Activated CD8-positive, alpha-beta T cell treated with anti-CD3 and anti-CD28 coated beads for 36 hours (primary cell): ENCODE data around the gene NKD2. TPM values are rescaled to one million over a fixed set of nuclear protein-coding genes. Genes with fewer than 3 reads are reported as not detected.

Source experiments
- ATAC-seq: fragments of 200-7000 bp; cut with Tn5 transposase; one replicate; pipeline ENCODE4 v1.10.0; 2021; ENCODE audit warnings: mild to moderate bottlenecking, moderate library complexity
- CTCF ChIA-PET: fragments of 350-600 bp; sonication (Branson Sonifier 250); formaldehyde crosslinking; loops from one replicate; lab custom pipeline; 2021; ENCODE audit warnings: antibody characterized with exemption; lab: Charles Lee
- POLR2A ChIA-PET: fragments of 350-600 bp; sonication (Branson Sonifier 250); formaldehyde crosslinking; loops from one replicate; lab custom pipeline; 2021; ENCODE audit warnings: antibody characterized with exemption; lab: Charles Lee
- DNase-seq: peaks from one replicate; pipeline ENCODE4 v3.0.0-alpha.2; 2020
- H3K27ac Mint-ChIP-seq: one replicate; pipeline ENCODE4 v1.8.0; 2021; ENCODE audit warnings: mild to moderate bottlenecking, mixed read lengths
- H3K27me3 Mint-ChIP-seq: one replicate; pipeline ENCODE4 v1.8.0; 2021; ENCODE audit warnings: mixed read lengths
- H3K36me3 Mint-ChIP-seq: one replicate; pipeline ENCODE4 v1.8.0; 2021; ENCODE audit warnings: low read depth, mixed read lengths
- H3K4me1 Mint-ChIP-seq: one replicate; pipeline ENCODE4 v1.8.0; 2021; ENCODE audit warnings: low read depth, mixed read lengths
- H3K4me3 Mint-ChIP-seq: one replicate; pipeline ENCODE4 v1.8.0; 2021; ENCODE audit warnings: mild to moderate bottlenecking, moderate library complexity, mixed read lengths
- H3K9me3 Mint-ChIP-seq: one replicate; pipeline ENCODE4 v1.8.0; 2021; ENCODE audit warnings: mixed read lengths
- intact Hi-C: fragments of 100-400 bp; cut with micrococcal nuclease; formaldehyde crosslinking; loops from one replicate; pipeline ENCODE4 v1.10.0; 2022
- total RNA-seq, 2 experiments: library from RNA; stranded (reverse); gene quantifications; one replicate each; pipeline ENCODE4 v1.2.3, GENCODE V29; 2021
- TF ChIP-seq, protein P1 (sequence below): fragments of 200-600 bp; IDR thresholded peaks from one replicate; pipeline ENCODE4 v1.8.0; 2022; ENCODE audit warnings: antibody characterized with exemption, mild to moderate bottlenecking

The NKD2 gene
- total RNA-seq, 2 experiments from 2014 or later, result 1.5 to 2.3 TPM

DNA sequence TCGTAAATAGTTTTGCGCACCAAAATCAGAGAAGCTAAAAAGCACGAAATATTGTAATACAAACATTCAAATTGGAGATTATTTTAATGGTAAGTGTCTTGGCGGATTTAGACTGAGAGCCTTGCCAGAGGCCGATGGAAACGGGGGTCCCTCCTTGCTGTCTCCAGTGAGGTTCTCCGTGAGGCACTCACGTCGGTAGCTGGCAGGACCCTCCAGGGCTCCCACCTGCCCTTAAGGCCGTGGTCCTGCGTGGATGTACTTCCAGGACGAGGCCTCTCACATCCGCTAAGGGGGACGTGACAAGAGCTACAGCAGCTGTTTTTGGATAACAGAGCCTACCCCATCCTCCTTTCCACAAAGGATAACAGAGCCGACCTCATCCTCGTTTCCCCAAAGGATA is 7.9 kb downstream of the NKD2 start:
- Mint-ChIP-seq H3K4me3 (no peak overlapping the region), H3K9me3 (no peaks in the 10 kb centered on the region), H3K36me3 (no peaks in the 10 kb centered on the region), H3K27ac (no peak overlapping the region), H3K4me1 (no peaks in the 10 kb centered on the region), H3K27me3 (peaks cover 4% of the 10 kb centered on the region)
- intact Hi-C loops, result no loop called here
- ChIA-PET POLR2A (no interaction called here), CTCF (interaction anchor here (1.2 to 2.1 kb wide), 4 partner anchors 9 to 124 kb away, joined by 3 to 8 read pairs (median 5); no protein-coding TSS in a partner anchor)
- DNase-seq (no peak), ATAC-seq (no peak)
- TF ChIP-seq, protein P1, sequence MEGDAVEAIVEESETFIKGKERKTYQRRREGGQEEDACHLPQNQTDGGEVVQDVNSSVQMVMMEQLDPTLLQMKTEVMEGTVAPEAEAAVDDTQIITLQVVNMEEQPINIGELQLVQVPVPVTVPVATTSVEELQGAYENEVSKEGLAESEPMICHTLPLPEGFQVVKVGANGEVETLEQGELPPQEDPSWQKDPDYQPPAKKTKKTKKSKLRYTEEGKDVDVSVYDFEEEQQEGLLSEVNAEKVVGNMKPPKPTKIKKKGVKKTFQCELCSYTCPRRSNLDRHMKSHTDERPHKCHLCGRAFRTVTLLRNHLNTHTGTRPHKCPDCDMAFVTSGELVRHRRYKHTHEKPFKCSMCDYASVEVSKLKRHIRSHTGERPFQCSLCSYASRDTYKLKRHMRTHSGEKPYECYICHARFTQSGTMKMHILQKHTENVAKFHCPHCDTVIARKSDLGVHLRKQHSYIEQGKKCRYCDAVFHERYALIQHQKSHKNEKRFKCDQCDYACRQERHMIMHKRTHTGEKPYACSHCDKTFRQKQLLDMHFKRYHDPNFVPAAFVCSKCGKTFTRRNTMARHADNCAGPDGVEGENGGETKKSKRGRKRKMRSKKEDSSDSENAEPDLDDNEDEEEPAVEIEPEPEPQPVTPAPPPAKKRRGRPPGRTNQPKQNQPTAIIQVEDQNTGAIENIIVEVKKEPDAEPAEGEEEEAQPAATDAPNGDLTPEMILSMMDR, result no peak

DNA sequence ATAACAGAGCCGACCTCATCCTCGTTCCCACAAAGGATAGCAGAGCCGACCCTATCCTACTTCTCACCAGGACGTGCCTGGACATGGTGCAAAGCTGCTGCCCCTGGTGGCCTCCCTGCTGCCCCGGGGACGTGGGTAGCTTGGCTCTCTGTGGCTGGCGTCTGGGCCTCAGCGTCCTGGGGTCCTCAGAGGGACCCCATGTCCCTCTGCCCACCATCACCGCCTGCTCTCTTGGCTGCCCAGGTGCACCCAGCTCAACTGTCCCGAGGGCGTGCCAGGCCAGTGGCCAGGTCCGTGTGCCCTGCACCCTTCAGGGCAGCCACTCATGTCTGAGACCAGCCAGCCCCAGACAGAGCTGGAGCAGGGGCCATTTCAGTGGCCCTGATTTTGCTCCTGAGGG is 8.5 kb downstream of the NKD2 start:
- ChIA-PET CTCF (interaction anchor here (1.2 to 2.1 kb wide), 3 partner anchors 10 to 97 kb away, joined by 4 to 8 read pairs (median 6); no protein-coding TSS in a partner anchor), POLR2A (no interaction called here)
- Mint-ChIP-seq H3K4me1 (no peaks in the 10 kb centered on the region), H3K27me3 (peaks cover under 1% of the 10 kb centered on the region), H3K9me3 (no peaks in the 10 kb centered on the region), H3K36me3 (no peaks in the 10 kb centered on the region), H3K27ac (no peak overlapping the region), H3K4me3 (no peak overlapping the region)
- TF ChIP-seq, protein P1, result no peak
- intact Hi-C loops, result no loop called here
- DNase-seq (no peak), ATAC-seq (no peak)

DNA sequence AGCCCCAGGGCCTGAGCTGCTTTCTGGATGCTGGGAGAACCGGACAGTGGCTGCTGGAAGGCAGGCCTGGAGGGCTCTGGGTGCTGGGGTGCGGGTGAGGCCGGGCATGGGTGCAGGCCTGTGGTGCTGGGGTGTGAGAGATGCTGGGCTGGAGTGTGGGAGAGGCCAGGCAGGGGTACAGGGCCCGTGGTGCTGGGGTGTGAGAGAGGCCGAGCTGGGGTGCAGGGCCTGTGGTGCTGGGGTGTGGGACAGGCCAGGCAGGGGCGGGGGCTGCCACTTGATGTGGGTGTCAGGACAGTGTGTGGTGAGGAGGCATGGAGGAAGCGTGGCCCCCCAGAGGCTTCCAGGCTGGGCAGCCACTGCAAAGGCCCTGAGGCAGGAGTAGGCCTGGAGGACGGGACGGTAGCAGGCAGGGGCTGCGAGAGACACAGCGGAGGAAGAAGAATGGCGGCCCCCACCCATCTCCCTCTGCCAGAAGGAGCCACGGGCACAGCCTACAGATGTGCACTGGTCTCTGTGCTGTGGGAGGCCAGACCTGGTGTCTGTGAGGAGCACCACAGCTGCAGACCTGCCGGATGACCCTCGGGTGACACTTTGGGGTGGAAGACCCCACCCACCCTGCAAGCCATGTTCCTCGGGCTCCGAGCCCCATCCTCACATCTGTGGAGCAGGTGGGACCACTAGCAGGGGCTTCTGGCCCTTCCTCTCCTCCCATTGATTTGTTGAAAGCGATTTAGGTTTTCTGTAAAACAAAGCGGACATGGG is 9.3 kb downstream of the NKD2 start:
- no peaks in the 10 kb centered on the region for H3K9me3 Mint-ChIP-seq
- no peak for DNase-seq
- no peak for ATAC-seq
- no peaks in the 10 kb centered on the region for H3K27me3 Mint-ChIP-seq
- ChIA-PET POLR2A (no interaction called here), CTCF (interaction anchor here (1.6 to 2.1 kb wide), 3 partner anchors 11 to 94 kb away, joined by 4 to 8 read pairs (median 6); no protein-coding TSS in a partner anchor)
- TF ChIP-seq, protein P1, result no peak
- H3K36me3 Mint-ChIP-seq, result no peaks in the 10 kb centered on the region
- intact Hi-C loops, result no loop called here
- H3K27ac Mint-ChIP-seq, result no peak overlapping the region
- no peaks in the 10 kb centered on the region for H3K4me1 Mint-ChIP-seq
- no peak overlapping the region for H3K4me3 Mint-ChIP-seq

DNA sequence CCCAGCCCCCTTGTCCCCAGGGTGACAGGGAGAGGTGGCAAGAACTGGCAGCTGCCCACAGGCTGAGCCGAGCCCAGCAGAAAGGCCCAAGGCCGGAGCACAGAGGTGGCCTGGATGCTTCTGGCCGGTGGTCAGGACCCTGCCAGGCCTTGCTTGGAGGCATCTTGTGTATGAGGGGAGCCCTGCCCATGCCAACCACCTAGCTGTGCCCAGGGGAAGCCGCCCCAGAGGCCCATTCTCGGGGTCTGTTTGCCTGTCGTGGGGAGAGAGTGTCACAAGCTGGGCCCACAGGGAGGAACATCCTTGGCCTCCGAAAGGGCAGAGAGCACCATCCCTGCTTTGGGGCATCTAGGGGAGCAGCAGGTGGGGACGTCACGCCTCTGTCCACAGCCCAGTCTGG is 10.0 kb downstream of the NKD2 start:
- Mint-ChIP-seq H3K27ac (no peak overlapping the region), H3K4me3 (no peak overlapping the region), H3K36me3 (no peaks in the 10 kb centered on the region), H3K27me3 (no peaks in the 10 kb centered on the region), H3K4me1 (no peaks in the 10 kb centered on the region), H3K9me3 (no peaks in the 10 kb centered on the region)
- ATAC-seq (no peak), DNase-seq (no peak)
- CTCF ChIA-PET, result interaction anchor here (1.6 kb wide), 1 partner anchor 95 kb away, joined by 4 read pairs; no protein-coding TSS in a partner anchor
- TF ChIP-seq, protein P1, result no peak
- POLR2A ChIA-PET, result interaction anchor here (0.5 kb wide), 1 partner anchor 651 kb away, joined by 3 read pairs; no protein-coding TSS in a partner anchor
- intact Hi-C loops, result no loop called here
